Right atrium auricular region (tissue), 2 donors: ENCODE results near the gene NEU2. TPM values are rescaled to one million over a fixed set of nuclear protein-coding genes. Genes with fewer than 3 reads are reported as not detected.
A peak's percentile ranks its signal among the peaks of the same experiment; 100 is the strongest.

Source experiments
- DNase-seq: peaks from one replicate; pipeline ENCODE4 v3.0.0-alpha.2; 2019; ENCODE audit warnings: low spot score
- H3K27ac ChIP-seq, 2 donors: fragments of 200-600 bp; sonication (generic); 1 replicate in 1 of 2; 2 replicates in 1 of 2; pipeline ENCODE4 v1.5.1; 2016 to 2019
- H3K27me3 ChIP-seq, 2 donors: fragments of 200-600 bp; sonication (generic); one replicate each; pipeline versions ENCODE4 v1.5.1 to v1.6.0; 2017 to 2019
- H3K36me3 ChIP-seq: fragments of 200-600 bp; sonication (generic); one replicate; pipeline ENCODE4 v1.5.1; 2016
- H3K4me1 ChIP-seq, 2 donors: fragments of 200-600 bp; sonication (generic); one replicate each; pipeline versions ENCODE4 v1.5.1 to v1.6.0; 2017 to 2019
- H3K4me3 ChIP-seq, 2 donors: fragments of 200-600 bp; sonication (generic); 1 replicate in 1 of 2; 2 replicates in 1 of 2; pipeline ENCODE4 v1.5.1; 2017 to 2019; ENCODE audit warnings: mild to moderate bottlenecking in 1 of 2, moderate library complexity in 1 of 2
- H3K9me3 ChIP-seq, 2 donors: fragments of 200-600 bp; sonication (generic); one replicate each; pipeline ENCODE4 v1.5.1; 2019
- CTCF ChIP-seq, 2 donors: fragments of 200-600 bp; sonication (generic); IDR thresholded peaks; one replicate each; pipeline ENCODE4 v1.5.1; 2019; ENCODE audit warnings: antibody characterized with exemption in 2 of 2
- total RNA-seq, 2 donors: library from RNA; depleted of rRNA; stranded (reverse); fragments of >200 nt; gene quantifications; one replicate each; pipeline ENCODE4 v1.1.0, GENCODE V29; 2016

The NEU2 gene
- total RNA-seq, 2 donors from 2014 or later: not detected

DNA sequence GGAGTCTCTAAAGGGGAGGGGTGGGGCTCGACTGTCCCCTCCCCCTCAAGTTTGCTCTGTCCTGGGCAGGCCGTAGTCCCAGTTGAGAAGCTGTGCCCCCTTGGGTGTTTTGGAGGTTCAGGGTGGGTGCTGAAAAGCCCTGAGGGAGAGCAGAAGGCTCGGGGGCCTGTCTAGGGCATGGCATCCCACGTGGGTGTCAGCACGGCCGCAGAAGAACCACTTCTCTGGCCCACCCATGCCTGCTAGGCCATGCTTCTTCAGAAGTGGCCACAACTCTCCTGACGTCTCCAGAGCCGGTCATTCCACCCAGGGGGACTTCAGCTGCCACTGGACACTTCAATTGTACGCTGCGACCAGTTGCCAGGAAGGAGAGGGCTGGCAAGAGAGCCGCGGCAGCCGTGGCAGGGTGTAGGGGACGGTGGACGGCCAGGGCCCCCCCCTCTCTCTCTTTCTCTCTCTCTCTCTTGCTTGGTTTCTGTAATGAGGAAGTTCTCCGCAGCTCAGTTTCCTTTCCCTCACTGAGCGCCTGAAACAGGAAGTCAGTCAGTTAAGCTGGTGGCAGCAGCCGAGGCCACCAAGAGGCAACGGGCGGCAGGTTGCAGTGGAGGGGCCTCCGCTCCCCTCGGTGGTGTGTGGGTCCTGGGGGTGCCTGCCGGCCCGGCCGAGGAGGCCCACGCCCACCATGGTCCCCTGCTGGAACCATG, 27.5 kb downstream of the NEU2 start, which contains the start of gene INPP5D:
Gene INPP5D, plus strand, starts transcription at position 546 of the 704 bp plus-strand sequence. Its CDS starts 137 bp downstream, at position 683.
- H3K27me3 ChIP-seq: no peaks in the 10 kb centered on the region
- H3K4me1 ChIP-seq: peaks cover 0 to 41% of the 10 kb centered on the region in 2 donors
- no peak for TF ChIP-seq CTCF (IDR thresholded peaks at IDR 0.05)
- peak within 1 kb of the TSS; percentile 72 to 77 for H3K27ac ChIP-seq
- peak within 1 kb of the TSS; percentile 26 to 52 for H3K4me3 ChIP-seq
- DNase-seq: peak; percentile 73
- no peaks in the 10 kb centered on the region for H3K9me3 ChIP-seq
- no peaks in the 10 kb centered on the region for H3K36me3 ChIP-seq

DNA sequence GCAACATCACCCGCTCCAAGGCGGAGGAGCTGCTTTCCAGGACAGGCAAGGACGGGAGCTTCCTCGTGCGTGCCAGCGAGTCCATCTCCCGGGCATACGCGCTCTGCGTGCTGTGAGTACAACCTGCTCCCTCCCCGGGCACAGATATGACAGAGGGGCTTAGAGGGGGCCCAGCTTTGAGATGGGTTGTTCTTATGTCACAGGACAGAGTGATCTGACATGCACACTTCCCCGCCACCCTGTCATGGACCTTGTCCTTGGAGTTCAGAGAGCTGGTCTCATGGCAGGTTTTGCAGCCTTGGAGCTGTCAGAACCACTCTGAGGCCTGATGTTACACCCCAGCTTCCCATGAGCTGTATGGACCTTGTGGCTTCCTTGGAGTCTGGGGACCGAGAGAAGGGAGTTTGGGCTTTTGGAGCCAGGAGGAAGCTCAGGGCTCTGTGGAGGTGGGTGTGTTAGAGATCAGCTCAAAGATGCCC, 28.1 kb downstream of the NEU2 start:
- H3K4me1 ChIP-seq: peaks cover 0 to 41% of the 10 kb centered on the region in 2 donors
- TF ChIP-seq CTCF (IDR thresholded peaks at IDR 0.05): no peak

DNA sequence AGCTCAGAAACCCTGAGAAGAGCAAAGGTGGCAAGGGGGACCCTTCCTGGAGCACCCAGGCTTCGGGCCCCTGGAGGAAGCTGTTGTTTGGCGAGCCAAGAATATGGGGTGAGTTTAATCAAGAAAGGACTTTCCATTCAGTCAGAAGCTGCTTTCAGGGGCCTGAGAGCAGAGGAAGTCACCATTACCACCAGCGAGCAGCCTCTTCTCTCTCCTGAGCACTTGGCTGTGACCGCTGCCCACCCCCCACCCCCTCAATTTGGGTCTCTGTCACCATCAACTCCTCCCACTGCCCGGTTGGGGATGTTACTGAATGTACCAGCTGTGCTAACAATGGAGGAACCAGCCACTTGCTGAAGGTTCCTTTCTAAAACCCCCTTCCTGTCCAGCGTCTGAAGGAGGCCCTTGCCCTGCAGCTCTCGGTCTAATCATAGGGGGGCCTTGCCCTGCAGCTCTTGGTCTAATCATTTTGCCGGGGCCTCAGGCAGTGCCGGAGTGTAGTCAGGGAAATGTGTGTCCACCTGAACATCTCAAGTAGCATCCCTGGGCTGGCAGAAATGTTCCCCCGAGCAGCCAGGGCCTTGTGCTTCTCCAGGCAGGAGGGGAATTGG, 28.6 kb downstream of the NEU2 start:
- H3K4me1 ChIP-seq: peaks cover 0 to 41% of the 10 kb centered on the region in 2 donors
- no peaks in the 10 kb centered on the region for H3K27me3 ChIP-seq
- TF ChIP-seq CTCF (IDR thresholded peaks at IDR 0.05): no peak
- no peaks in the 10 kb centered on the region for H3K36me3 ChIP-seq
- H3K4me3 ChIP-seq: peak overlapping the region; percentile 26 to 52
- peak overlapping the region; percentile 72 to 77 for H3K27ac ChIP-seq
- no peak for DNase-seq
- H3K9me3 ChIP-seq: no peaks in the 10 kb centered on the region

More for the DNA sequence above, 28.1 kb downstream of the NEU2 start:
- no peaks in the 10 kb centered on the region for H3K36me3 ChIP-seq
- no peaks in the 10 kb centered on the region for H3K27me3 ChIP-seq
- H3K9me3 ChIP-seq: no peaks in the 10 kb centered on the region
- DNase-seq: no peak
- peak overlapping the region; percentile 26 to 52 for H3K4me3 ChIP-seq
- H3K27ac ChIP-seq: peak overlapping the region; percentile 72 to 77

DNA sequence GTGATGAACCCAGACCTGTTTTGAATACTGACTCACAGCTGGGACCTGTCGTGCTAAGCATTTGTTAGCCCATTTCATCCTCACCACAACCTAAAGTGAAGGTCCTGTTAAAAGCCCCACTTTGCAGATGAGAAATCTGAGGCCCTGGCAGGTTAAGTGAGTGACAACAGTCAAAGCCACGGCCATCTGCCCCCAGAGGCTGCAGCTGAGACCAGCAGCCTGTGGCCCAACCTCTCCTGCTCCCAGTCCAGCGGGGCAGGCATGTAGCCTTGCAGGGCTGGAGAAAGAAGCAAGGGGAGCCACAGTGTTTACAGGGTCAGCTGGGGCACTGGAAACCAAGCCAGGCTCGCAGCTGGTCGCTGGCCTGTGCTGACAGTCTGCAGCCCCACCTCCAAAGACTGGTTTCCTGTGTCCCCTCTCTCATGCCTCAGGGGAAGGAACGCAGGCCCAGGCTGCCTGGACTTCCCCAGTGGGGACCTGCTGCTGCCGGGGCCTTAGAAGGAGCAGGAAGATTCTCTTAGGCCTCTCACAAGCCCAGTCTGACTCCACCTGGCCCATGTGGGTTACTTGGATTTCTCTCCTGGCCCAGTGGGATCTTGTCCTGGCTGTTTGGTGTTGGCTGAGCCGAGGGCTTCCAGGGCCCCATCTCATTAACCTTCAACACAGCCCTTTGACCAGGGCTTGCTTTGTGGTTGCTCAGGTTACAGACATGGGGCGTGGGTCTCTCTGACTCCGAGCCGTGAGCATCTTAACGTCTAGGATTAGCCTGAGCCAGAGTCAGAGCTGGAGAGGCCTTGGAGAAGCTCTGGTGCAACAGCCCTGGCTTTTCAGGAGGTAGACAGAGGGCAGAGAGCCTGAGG, 29.3 kb downstream of the NEU2 start:
- Histone ChIP-seq H3K9me3 (no peaks in the 10 kb centered on the region), H3K4me3 (peak overlapping the region; percentile 26 to 52), H3K36me3 (no peaks in the 10 kb centered on the region), H3K27ac (peak overlapping the region; percentile 72 to 77), H3K4me1 (peaks cover 0 to 41% of the 10 kb centered on the region in 2 donors), H3K27me3 (no peaks in the 10 kb centered on the region)
- DNase-seq: no peak
- TF ChIP-seq CTCF (IDR thresholded peaks at IDR 0.05): peak in 1 of 2 donors; percentile 32

GRCh38 chr2:233062451-233062850, 30.0 kb downstream of the NEU2 start:
- no peaks in the 10 kb centered on the region for H3K27me3 ChIP-seq
- no peaks in the 10 kb centered on the region for H3K36me3 ChIP-seq
- no peaks in the 10 kb centered on the region for H3K9me3 ChIP-seq
- H3K27ac ChIP-seq: peak overlapping the region; percentile 72 to 77
- no peak for DNase-seq
- TF ChIP-seq CTCF (IDR thresholded peaks at IDR 0.05): no peak
- H3K4me1 ChIP-seq: peaks cover 0 to 41% of the 10 kb centered on the region in 2 donors
- H3K4me3 ChIP-seq: peak overlapping the region in 1 of 2 donors; percentile 52
